Urothelium cell line (cell line): Measurements from ENCODE around the gene SLC38A6.

ENCODE experiments used
- DNase-seq: peaks from one replicate; pipeline ENCODE4 v3.0.0; 2011; ENCODE audit warnings: low spot score, mixed read lengths
- FAIRE-seq: peaks from 2 replicates; lab custom pipeline; 2011; peaks lifted over from hg19 to GRCh38; lab: Jason Lieb, UNC

The SLC38A6 gene

GRCh38 chr14:60980811-60981632, at the start of gene SLC38A6, which contains the start of gene TRMT5:
Gene SLC38A6 (plus strand): TSS chr14:60981245. CDS start chr14:60981278, 33 bp downstream.
Gene TRMT5 (minus strand): TSS chr14:60981079. CDS start chr14:60980973, 106 bp downstream.
- DNase-seq (peak; percentile 99), FAIRE-seq (peak; percentile 99)

GRCh38 chr14:60933920-60934655, 47.0 kb upstream of the SLC38A6 start:
- FAIRE-seq: peak; percentile 84
- no peak for DNase-seq

GRCh38 chr14:60935319-60935718, 45.7 kb upstream of the SLC38A6 start:
- DNase-seq (no peak), FAIRE-seq (no peak)

GRCh38 chr14:60943637-60944032, 37.4 kb upstream of the SLC38A6 start:
- FAIRE-seq: no peak
- no peak for DNase-seq

GRCh38 chr14:60944204-60944603, 36.8 kb upstream of the SLC38A6 start:
- no peak for DNase-seq
- FAIRE-seq: peak; percentile 63

GRCh38 chr14:60945984-60946383, 35.1 kb upstream of the SLC38A6 start:
- FAIRE-seq: peak; percentile 61
- DNase-seq: no peak

- FAIRE-seq (no peak), DNase-seq (no peak)
These were observed 34.3 kb upstream of the SLC38A6 start for GRCh38 chr14:60946773-60947172.

GRCh38 chr14:60951776-60952435, 29.1 kb upstream of the SLC38A6 start:
- DNase-seq (no peak), FAIRE-seq (peak; percentile 53)

- no peak for FAIRE-seq
- no peak for DNase-seq
These were observed 24.8 kb upstream of the SLC38A6 start for GRCh38 chr14:60956202-60956601.

- no peak for DNase-seq
- FAIRE-seq: peak; percentile 74
These were observed 24.4 kb upstream of the SLC38A6 start for GRCh38 chr14:60956632-60957031.

- no peak for FAIRE-seq
- no peak for DNase-seq
These were observed 22.9 kb upstream of the SLC38A6 start for GRCh38 chr14:60958146-60958545.

GRCh38 chr14:60963761-60964160, 17.3 kb upstream of the SLC38A6 start:
- FAIRE-seq (no peak), DNase-seq (no peak)

- DNase-seq: no peak
- no peak for FAIRE-seq
These were observed 16.1 kb upstream of the SLC38A6 start for GRCh38 chr14:60964904-60965303.

GRCh38 chr14:60965402-60965801, 15.6 kb upstream of the SLC38A6 start:
- FAIRE-seq (peak; percentile 90), DNase-seq (no peak)

GRCh38 chr14:60968099-60968498, 12.9 kb upstream of the SLC38A6 start:
- DNase-seq: no peak
- no peak for FAIRE-seq

- DNase-seq (no peak), FAIRE-seq (no peak)
These were observed 12.4 kb upstream of the SLC38A6 start for GRCh38 chr14:60968671-60969070.

GRCh38 chr14:60970146-60970545, 10.9 kb upstream of the SLC38A6 start:
- DNase-seq: no peak
- peak; percentile 71 for FAIRE-seq

- DNase-seq (no peak), FAIRE-seq (no peak)
These were observed 9.8 kb upstream of the SLC38A6 start for GRCh38 chr14:60971271-60971670.

GRCh38 chr14:60972295-60972694, 8.8 kb upstream of the SLC38A6 start:
- FAIRE-seq (no peak), DNase-seq (no peak)

- no peak for DNase-seq
- FAIRE-seq: peak; percentile 89
These were observed 8.0 kb upstream of the SLC38A6 start for GRCh38 chr14:60973070-60973469.

- FAIRE-seq: peak; percentile 89
- no peak for DNase-seq
These were observed 6.9 kb upstream of the SLC38A6 start for GRCh38 chr14:60974090-60974651.
